Calu3 (cell line): ENCODE results near the gene RXRA. TPM values are rescaled to one million over a fixed set of nuclear protein-coding genes. Genes with fewer than 3 reads are reported as not detected.
"Not testable (repeated sequence)": the region's sequence is repeated elsewhere in the genome, so short reads cannot be mapped to it uniquely, and the experiment has no call there.

Source experiments
- BruUV-seq: library from RNA; stranded (reverse); fragments of 400-500 nt; replicated peaks from 2 replicates; lab custom pipeline; 2021; lab: Mats Ljungman, UMichigan
- CTCF ChIA-PET: fragments of 300-600 bp; sonication (Branson Sonifier 250); formaldehyde crosslinking; loops from one replicate; lab custom pipeline; 2022; ENCODE audit warnings: antibody characterized with exemption; lab: Charles Lee
- DNase-seq: peaks from one replicate; pipeline ENCODE4 v3.0.0; 2022
- H3K27ac Mint-ChIP-seq: one replicate; pipeline ENCODE4 v1.8.0; 2022; ENCODE audit warnings: mixed read lengths; ENCODE audit not compliant: unreplicated experiment
- H3K27me3 Mint-ChIP-seq: one replicate; pipeline ENCODE4 v1.8.0; 2022; ENCODE audit warnings: mixed read lengths; ENCODE audit not compliant: unreplicated experiment
- H3K36me3 Mint-ChIP-seq: one replicate; pipeline ENCODE4 v1.8.0; 2022; ENCODE audit warnings: mild to moderate bottlenecking, moderate library complexity, mixed read lengths; ENCODE audit not compliant: insufficient read depth, unreplicated experiment
- H3K4me1 Mint-ChIP-seq: one replicate; pipeline ENCODE4 v1.8.0; 2022; ENCODE audit warnings: mild to moderate bottlenecking, low read depth, mixed read lengths; ENCODE audit not compliant: unreplicated experiment
- H3K4me3 Mint-ChIP-seq: one replicate; pipeline ENCODE4 v1.8.0; 2022; ENCODE audit warnings: mild to moderate bottlenecking, low read depth, moderate library complexity, mixed read lengths; ENCODE audit not compliant: unreplicated experiment
- H3K9me3 Mint-ChIP-seq: one replicate; pipeline ENCODE4 v1.8.0; 2022; ENCODE audit warnings: low read depth, mixed read lengths; ENCODE audit not compliant: unreplicated experiment
- intact Hi-C: fragments of 100-400 bp; cut with micrococcal nuclease; formaldehyde crosslinking; loops from one replicate; pipeline ENCODE4 v1.10.0; 2022; ENCODE audit not compliant: unreplicated experiment
- total RNA-seq: library from RNA; stranded (reverse); gene quantifications from 2 replicates; pipeline ENCODE4 v1.2.3, GENCODE V29; 2022
- TF ChIP-seq, protein P1 (sequence below): fragments of 200-600 bp; IDR thresholded peaks from one replicate; pipeline ENCODE4 v1.8.0; 2022; ENCODE audit warnings: antibody characterized with exemption; ENCODE audit not compliant: unreplicated experiment

RXRA gene
- total RNA-seq, 1 experiment from 2014 or later = 15.0 TPM

DNA sequence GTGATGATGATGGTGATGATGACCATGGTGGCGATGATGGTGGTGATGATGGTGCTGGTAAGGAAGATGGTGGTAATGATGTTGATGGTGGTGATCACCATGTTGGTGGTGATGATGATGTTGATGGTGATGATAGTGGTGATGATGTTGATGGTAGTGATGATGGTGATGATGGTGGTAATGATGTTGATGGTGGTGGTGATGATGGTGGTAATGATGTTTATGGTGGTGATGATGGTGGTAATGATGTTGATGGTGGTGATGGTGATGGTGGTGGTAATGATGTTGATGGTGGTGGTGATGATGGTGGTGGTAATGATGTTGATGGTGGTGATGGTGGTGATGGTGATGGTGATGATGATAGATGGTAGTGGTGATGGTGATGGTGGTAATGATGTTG lies 20.7 kb upstream of the RXRA start:
- peaks cover 20% of the 10 kb centered on the region for H3K27me3 Mint-ChIP-seq
- H3K4me3 Mint-ChIP-seq = no peak overlapping the region
- no peak for DNase-seq
- H3K9me3 Mint-ChIP-seq = no peaks in the 10 kb centered on the region
- H3K4me1 Mint-ChIP-seq = no peaks in the 10 kb centered on the region
- intact Hi-C loops = no loop called here
- TF ChIP-seq, protein P1, sequence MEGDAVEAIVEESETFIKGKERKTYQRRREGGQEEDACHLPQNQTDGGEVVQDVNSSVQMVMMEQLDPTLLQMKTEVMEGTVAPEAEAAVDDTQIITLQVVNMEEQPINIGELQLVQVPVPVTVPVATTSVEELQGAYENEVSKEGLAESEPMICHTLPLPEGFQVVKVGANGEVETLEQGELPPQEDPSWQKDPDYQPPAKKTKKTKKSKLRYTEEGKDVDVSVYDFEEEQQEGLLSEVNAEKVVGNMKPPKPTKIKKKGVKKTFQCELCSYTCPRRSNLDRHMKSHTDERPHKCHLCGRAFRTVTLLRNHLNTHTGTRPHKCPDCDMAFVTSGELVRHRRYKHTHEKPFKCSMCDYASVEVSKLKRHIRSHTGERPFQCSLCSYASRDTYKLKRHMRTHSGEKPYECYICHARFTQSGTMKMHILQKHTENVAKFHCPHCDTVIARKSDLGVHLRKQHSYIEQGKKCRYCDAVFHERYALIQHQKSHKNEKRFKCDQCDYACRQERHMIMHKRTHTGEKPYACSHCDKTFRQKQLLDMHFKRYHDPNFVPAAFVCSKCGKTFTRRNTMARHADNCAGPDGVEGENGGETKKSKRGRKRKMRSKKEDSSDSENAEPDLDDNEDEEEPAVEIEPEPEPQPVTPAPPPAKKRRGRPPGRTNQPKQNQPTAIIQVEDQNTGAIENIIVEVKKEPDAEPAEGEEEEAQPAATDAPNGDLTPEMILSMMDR = no peak
- no peak overlapping the region for H3K27ac Mint-ChIP-seq
- CTCF ChIA-PET = no interaction called here
- no TSS peak for BruUV-seq
- no peaks in the 10 kb centered on the region for H3K36me3 Mint-ChIP-seq

DNA sequence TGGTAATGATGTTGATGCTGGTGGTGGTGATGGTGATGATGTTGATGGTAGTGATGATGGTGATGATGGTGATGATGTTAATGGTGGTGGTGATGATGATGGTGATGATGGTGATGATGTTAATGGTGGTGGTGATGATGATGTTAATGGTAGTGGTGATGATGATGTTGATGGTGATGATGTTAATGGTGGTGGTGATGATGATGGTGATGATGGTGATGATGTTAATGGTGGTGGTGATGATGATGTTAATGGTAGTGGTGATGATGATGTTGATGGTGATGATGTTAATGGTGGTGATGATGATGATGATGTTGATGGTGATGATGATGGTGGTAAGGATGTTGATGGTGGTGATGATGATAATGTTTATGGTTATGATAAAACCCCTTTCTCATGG lies 20.2 kb upstream of the RXRA start:
- H3K4me3 Mint-ChIP-seq, CTCF ChIA-PET, DNase-seq, H3K9me3 Mint-ChIP-seq, H3K36me3 Mint-ChIP-seq, intact Hi-C loops, H3K27ac Mint-ChIP-seq, BruUV-seq, H3K4me1 Mint-ChIP-seq: not testable (repeated sequence)
- peaks cover 15% of the 10 kb centered on the region for H3K27me3 Mint-ChIP-seq

DNA sequence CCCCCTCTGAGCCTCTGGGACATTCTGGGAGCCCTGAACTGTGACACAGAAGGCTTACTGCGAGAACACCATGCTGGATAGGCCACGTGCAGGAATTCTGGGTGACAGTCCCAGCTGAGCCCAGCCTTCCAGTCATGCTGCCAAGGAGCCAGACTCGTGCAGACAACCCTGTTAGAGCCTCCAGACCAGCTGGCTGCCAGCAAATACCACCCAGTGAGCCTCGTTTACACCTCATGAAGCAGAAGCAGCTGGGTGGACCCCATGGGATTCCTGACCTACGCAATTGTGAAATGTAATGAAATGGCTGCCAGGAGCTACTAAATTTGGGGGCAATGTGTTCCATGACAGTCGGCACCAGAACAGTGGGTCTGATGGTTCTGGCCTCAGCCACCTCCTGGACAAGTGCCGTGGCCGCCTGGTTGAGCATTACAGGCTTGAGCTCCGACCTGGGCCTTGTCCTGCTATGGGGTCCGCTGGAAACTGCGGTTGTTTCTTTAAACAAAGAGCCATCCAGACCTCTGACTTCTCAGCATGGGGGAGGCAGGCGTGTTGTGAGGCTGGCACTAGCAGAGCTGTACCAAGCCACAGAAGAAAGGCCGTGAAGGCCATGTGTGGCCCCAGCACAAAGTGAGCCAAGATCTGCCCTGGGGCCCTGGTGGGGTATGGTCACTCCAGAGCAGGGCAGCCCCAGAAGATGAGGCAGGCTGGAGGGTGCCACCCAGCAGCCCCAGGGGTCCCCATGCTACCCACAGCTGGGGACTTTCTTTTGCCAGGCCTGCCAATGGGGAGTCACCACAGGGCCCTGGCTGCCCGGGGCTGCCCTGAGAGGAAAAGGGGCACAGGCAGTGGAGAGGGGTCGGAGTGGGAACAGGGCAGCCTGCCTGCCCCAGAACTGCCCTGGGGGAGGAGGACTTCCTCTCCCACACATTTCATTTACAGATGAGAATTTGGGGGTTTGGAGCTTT lies 19.3 kb upstream of the RXRA start:
- DNase-seq = no peak
- CTCF ChIA-PET = no interaction called here
- Mint-ChIP-seq H3K4me1 (no peaks in the 10 kb centered on the region), H3K27ac (no peak overlapping the region), H3K4me3 (no peak overlapping the region), H3K36me3 (no peaks in the 10 kb centered on the region), H3K27me3 (peaks cover 11% of the 10 kb centered on the region), H3K9me3 (no peaks in the 10 kb centered on the region)
- intact Hi-C loops = no loop called here
- TF ChIP-seq, protein P1 = no peak
- no TSS peak for BruUV-seq

DNA sequence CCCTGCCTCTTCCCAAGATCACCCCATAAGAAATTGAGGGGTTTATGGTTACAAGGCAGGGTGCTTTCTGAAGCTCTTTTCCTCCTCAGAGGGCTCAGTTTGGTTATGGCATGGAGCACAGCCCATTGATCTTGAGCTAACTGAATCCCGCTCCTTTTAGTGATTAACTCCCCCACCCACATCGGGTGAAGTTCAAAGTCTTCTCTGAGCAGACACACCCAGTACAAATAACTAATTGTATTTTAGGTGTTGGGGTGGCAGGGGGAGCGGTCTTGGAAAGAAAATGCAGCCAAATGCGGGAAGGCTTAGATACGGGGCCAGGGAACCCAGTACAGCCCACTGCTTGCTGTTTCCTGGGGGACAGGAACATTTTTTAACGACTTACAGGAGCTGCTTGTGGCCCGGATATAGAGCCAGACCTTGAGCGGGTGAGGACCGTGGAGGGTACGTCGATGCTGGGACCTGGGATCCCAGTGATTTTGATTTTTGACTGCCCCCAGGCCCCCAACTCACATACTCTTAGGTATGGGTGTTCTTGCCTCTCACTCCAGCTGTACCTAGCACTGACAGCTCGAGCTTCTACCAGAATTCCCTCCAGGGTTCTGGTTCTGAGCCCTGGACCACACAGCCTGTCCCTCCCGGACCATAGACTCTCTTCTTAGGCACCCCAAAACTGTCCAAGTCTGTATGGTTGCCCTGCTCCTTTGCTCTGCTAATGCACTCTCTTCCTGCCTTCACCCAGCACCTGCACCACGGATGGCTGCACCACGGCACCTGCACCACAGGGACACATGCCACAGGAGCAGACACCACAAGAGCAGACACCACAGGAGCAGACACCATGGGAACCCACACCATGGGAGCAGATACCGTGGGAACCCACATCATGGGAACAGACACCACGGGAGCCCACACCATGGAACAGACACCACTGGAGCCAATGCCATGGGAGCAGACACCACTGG lies 18.3 kb upstream of the RXRA start:
- no peaks in the 10 kb centered on the region for H3K4me1 Mint-ChIP-seq

DNA sequence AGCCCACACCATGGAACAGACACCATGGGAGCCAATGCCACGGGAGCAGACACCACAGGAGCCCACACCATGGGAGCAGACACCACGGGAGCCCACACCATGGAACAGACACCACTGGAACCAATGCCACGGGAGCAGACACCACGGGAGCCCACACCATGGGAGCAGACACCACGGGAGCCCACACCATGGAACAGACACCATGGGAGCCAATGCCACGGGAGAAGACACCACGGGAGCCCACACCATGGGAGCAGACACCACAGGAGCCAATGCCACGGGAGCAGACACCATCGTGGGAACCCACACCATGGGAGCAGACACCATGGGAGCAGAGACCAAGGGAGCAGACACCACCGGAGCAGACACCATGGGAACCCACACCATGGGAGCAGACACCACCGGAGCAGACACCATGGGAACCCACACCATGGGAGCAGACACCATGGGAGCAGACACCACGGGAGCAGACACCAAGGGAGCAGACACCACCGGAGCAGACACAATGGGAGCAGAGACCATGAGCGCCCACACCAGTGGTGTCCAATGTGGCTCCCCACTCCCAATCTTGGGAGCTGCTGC lies 17.5 kb upstream of the RXRA start:
- intact Hi-C loops, H3K4me1 Mint-ChIP-seq, BruUV-seq, H3K9me3 Mint-ChIP-seq, H3K27ac Mint-ChIP-seq, CTCF ChIA-PET, DNase-seq, H3K36me3 Mint-ChIP-seq, H3K4me3 Mint-ChIP-seq: not testable (repeated sequence)
- peaks cover 18% of the 10 kb centered on the region for H3K27me3 Mint-ChIP-seq

More for the DNA sequence above, 18.3 kb upstream of the RXRA start:
- no TSS peak for BruUV-seq
- no peak overlapping the region for H3K27ac Mint-ChIP-seq
- intact Hi-C loops = no loop called here
- TF ChIP-seq, protein P1 = no peak
- H3K36me3 Mint-ChIP-seq = no peaks in the 10 kb centered on the region
- DNase-seq = no peak
- H3K27me3 Mint-ChIP-seq = peaks cover 11% of the 10 kb centered on the region
- CTCF ChIA-PET = no interaction called here
- no peaks in the 10 kb centered on the region for H3K9me3 Mint-ChIP-seq
- H3K4me3 Mint-ChIP-seq = no peak overlapping the region
